Right lobe of liver (tissue), 4 donors: ENCODE results near the gene ATXN7.

ENCODE experiments used
- CTCF ChIP-seq, 4 donors: fragments of 200-600 bp in 3 of 4; fragments of 450-650 bp in 1 of 4; IDR thresholded peaks; one replicate each; pipeline versions ENCODE4 v1.5.1 to v1.8.0; 2016 to 2022; ENCODE audit warnings: antibody characterized with exemption in 4 of 4, mild to moderate bottlenecking in 2 of 4
- POLR2A ChIP-seq: fragments of 450-650 bp; IDR thresholded peaks from one replicate; pipeline ENCODE4 v1.6.1; 2017; ENCODE audit warnings: antibody characterized with exemption, mild to moderate bottlenecking
- donor health status: DM: no; HTN: no; CAD: no.
- donor health status: DM: no; HTN: no; CAD: no.
- donor health status: DM: no; HTN: yes; CAD: no.

GRCh38 chr3:63908081-63908736, 44.5 kb downstream of the ATXN7 start:
- TF ChIP-seq CTCF (IDR thresholded peaks at IDR 0.05) (peak in 2 of 4 donors; percentile 5 to 16), POLR2A (no peak)
